Prostate gland (tissue), 2 donors: ENCODE measurements around the gene MYOT. TPM values are rescaled to one million over a fixed set of nuclear protein-coding genes. Genes with fewer than 3 reads are reported as not detected.

Source experiments
- DNase-seq: peaks from one replicate; pipeline ENCODE4 v3.0.0-alpha.2; 2019; ENCODE audit warnings: low spot score
- H3K27ac ChIP-seq, 2 donors: fragments of 200-600 bp; sonication (generic); 2 replicates each; pipeline ENCODE4 v1.5.1; 2017 to 2019
- H3K27me3 ChIP-seq: fragments of 200-600 bp; sonication (generic); replicated peaks from 2 replicates; pipeline ENCODE4 v1.5.1; 2019; ENCODE audit not compliant: insufficient read depth
- H3K36me3 ChIP-seq, 2 donors: fragments of 200-600 bp; sonication (generic); 1 replicate in 1 of 2; 2 replicates in 1 of 2; pipeline versions ENCODE4 v1.5.1 to v1.8.1; 2017 to 2019
- H3K4me1 ChIP-seq: fragments of 200-600 bp; sonication (generic); replicated peaks from 2 replicates; pipeline ENCODE4 v1.5.1; 2019
- H3K4me3 ChIP-seq, 2 donors: fragments of 200-600 bp; sonication (generic); 2 replicates each; pipeline ENCODE4 v1.5.1; 2017 to 2019
- H3K9me3 ChIP-seq: fragments of 200-600 bp; sonication (generic); 2 replicates; pipeline ENCODE4 v1.5.1; 2017
- POLR2A ChIP-seq: fragments of 450-650 bp; IDR thresholded peaks from one replicate; pipeline ENCODE4 v1.6.1; 2016; ENCODE audit warnings: antibody characterized with exemption, mild to moderate bottlenecking
- POLR2AphosphoS5 ChIP-seq: sonication (generic); formaldehyde crosslinking; IDR thresholded peaks from one replicate; pipeline ENCODE4 v1.6.1; 2017; ENCODE audit warnings: antibody characterized with exemption
- WGBS: methylation state at CpG from one replicate; pipeline ENCODE4 v1.1.5; 2018; 5-methylcytosine and 5-hydroxymethylcytosine counted together
- intact Hi-C: fragments of 100-400 bp; cut with DNase I; formaldehyde crosslinking; loops from one replicate; pipeline ENCODE4 v1.14.2; 2022
- total RNA-seq, 2 donors: library from RNA; depleted of rRNA; stranded (reverse); fragments of >200 nt; gene quantifications; one replicate each; pipeline ENCODE4 v1.1.0, GENCODE V29; 2016
- TF ChIP-seq, protein P1 (sequence below), 4 experiments: fragments of 200-600 bp in 2 of 4; fragments of 450-650 bp in 2 of 4; sonication (generic) in 2 of 4; IDR thresholded peaks; 1 replicate in 3 of 4; 2 replicates in 1 of 4; pipeline ENCODE4 v1.5.1; 2016 to 2019; ENCODE audit warnings: antibody characterized with exemption in 4 of 4, mild to moderate bottlenecking in 2 of 4, moderate library complexity in 2 of 4

Gene MYOT
- total RNA-seq, 2 donors from 2014 or later: 0.34 to 7.2 TPM

DNA sequence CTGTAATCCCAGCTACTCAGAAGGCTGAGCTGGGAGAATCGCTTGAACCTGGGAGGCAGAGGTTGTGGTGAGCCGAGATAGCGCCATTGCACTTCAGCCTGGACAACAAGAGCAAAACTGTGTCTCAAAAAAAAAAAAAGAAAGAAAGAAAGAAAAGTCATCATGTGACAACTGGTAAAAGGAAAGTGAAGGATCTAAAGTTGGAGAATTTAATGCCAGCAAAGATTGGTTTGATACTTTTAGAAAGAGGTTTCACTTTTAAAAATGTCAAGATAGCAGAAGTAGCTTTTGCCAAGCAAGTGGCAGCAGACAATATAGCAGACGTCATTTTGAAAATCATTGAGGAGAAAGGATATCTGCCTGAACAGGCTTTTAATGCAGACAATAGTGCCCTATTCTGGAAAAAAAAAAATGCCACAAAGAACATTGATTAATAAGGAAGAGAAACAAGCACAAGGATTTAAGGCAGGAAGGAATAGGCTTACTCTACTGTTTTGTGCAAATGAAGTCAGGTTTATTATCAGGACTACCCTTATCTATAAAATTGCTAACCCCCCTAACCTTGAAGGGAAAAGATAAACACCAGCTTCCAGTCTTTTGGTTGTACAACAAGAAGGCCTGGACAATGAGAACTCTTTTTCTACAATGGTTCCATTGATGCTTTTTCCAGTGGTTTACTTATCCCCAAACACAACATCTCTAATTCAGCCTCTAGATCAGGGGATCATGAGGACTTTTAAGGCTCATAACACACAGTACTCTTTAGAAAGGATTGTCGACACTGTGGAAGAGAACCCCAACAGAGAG lies 33.6 kb downstream of the MYOT start:
- no peak overlapping the region for H3K27ac ChIP-seq
- H3K4me1 ChIP-seq: no peaks in the 10 kb centered on the region
- no peaks in the 10 kb centered on the region for H3K9me3 ChIP-seq
- WGBS: 59% methylated on average over 5 of the region's 5 CpGs
- intact Hi-C loops: no loop called here
- TF ChIP-seq POLR2AphosphoS5 (no peak), POLR2A (no peak)
- TF ChIP-seq, protein P1, sequence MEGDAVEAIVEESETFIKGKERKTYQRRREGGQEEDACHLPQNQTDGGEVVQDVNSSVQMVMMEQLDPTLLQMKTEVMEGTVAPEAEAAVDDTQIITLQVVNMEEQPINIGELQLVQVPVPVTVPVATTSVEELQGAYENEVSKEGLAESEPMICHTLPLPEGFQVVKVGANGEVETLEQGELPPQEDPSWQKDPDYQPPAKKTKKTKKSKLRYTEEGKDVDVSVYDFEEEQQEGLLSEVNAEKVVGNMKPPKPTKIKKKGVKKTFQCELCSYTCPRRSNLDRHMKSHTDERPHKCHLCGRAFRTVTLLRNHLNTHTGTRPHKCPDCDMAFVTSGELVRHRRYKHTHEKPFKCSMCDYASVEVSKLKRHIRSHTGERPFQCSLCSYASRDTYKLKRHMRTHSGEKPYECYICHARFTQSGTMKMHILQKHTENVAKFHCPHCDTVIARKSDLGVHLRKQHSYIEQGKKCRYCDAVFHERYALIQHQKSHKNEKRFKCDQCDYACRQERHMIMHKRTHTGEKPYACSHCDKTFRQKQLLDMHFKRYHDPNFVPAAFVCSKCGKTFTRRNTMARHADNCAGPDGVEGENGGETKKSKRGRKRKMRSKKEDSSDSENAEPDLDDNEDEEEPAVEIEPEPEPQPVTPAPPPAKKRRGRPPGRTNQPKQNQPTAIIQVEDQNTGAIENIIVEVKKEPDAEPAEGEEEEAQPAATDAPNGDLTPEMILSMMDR (IDR thresholded peaks at IDR 0.05): no peak
- H3K27me3 ChIP-seq: no peaks in the 10 kb centered on the region
- no peak overlapping the region for H3K4me3 ChIP-seq
- no peak for DNase-seq
- H3K36me3 ChIP-seq: no peaks in the 10 kb centered on the region

GRCh38 chr5:137902408-137903133 lies 34.9 kb downstream of the MYOT start:
- Histone ChIP-seq H3K9me3 (no peaks in the 10 kb centered on the region), H3K4me1 (no peaks in the 10 kb centered on the region), H3K27ac (no peak overlapping the region), H3K27me3 (no peaks in the 10 kb centered on the region), H3K36me3 (no peaks in the 10 kb centered on the region), H3K4me3 (no peak overlapping the region)
- TF ChIP-seq POLR2AphosphoS5 (no peak), POLR2A (no peak)
- TF ChIP-seq, protein P1 (IDR thresholded peaks at IDR 0.05): no peak
- intact Hi-C loops: no loop called here
- no peak for DNase-seq
- 97% methylated on average over 1 of the region's 1 CpG for WGBS

DNA sequence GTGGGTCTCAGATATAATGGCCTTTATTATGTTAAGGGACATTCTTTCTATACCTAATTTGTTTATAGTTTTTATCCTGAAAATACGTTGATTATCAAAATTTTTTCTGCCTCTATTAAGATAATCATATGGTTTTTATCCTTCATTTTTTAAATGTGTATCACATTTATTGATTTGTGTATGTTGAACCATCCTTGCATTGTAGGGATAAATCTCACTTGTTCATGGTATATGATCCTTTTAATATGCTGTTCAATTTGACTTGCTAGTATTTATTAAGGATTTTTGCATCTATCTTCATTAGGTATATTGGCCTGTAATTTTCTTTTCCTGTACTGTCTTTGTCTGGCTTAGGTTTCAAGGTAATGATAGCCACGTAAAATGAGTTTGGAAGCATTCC lies 47.1 kb downstream of the MYOT start:
- Histone ChIP-seq H3K4me1 (no peaks in the 10 kb centered on the region), H3K27ac (no peak overlapping the region), H3K36me3 (no peaks in the 10 kb centered on the region), H3K27me3 (no peaks in the 10 kb centered on the region), H3K9me3 (no peaks in the 10 kb centered on the region), H3K4me3 (no peak overlapping the region)
- WGBS: 79% methylated on average over 2 of the region's 2 CpGs
- DNase-seq: no peak
- intact Hi-C loops: no loop called here
- TF ChIP-seq POLR2AphosphoS5 (no peak), POLR2A (no peak)
- TF ChIP-seq, protein P1 (IDR thresholded peaks at IDR 0.05): no peak

DNA sequence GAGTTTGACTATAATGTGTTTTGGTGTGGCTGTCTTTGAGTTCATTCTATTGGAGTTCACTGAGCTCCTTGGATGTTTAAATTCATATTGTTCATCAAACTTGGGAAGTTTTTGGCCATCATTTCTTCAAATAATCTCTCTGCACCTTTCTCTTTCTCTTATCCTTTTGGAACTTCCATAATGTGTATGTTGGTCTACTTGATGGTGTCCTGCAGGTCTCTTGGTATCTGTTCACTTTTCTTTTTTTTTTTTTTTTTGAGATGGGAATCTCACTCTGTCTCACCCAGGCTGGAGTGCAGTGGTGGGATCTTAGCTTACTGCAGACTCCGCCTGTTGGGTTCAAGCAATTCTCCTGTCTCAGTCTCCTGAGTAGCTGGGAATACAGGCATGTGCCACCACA lies 49.3 kb downstream of the MYOT start:
- Histone ChIP-seq H3K27me3 (no peaks in the 10 kb centered on the region), H3K4me3 (no peak overlapping the region), H3K36me3 (no peaks in the 10 kb centered on the region), H3K27ac (no peak overlapping the region), H3K9me3 (no peaks in the 10 kb centered on the region), H3K4me1 (no peaks in the 10 kb centered on the region)
- no peak for DNase-seq
- intact Hi-C loops: no loop called here
- 100% methylated on average over 1 of the region's 1 CpG for WGBS
- TF ChIP-seq, protein P1 (IDR thresholded peaks at IDR 0.05): no peak
- no peak for TF ChIP-seq POLR2A
- TF ChIP-seq POLR2AphosphoS5: no peak
